ENCODE results near the gene SLC6A1.

- TF ChIP-seq CTCF (IDR thresholded peaks at IDR 0.05): no peak
- TF ChIP-seq EZH2 (IDR thresholded peaks at IDR 0.05): no peak
Measured at GRCh38 chr3:11004563-11004962, 12.0 kb downstream of the SLC6A1 start.
